ENCODE measurements around the gene PRDM16.

Gene PRDM16

DNA sequence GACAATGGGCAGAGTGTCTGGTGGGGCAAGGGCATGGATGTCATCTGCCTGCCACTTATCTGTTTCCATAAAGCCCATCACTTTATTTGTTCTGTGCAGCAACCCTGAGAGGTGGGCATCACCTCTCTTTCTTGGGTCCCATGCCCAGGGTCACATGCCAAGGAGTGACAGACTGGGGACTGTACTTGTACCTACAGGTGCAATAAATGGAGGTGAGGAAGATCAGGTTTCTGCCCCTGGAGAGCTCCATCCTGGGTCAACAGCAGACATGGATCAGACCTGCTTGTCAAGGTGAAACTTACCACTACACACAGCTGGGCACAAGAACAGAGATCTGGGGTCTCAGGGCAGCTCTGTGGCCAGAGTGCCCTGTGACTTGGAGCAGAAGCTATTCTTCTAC is 18.4 kb upstream of the PRDM16 start:
- TF ChIP-seq, protein P1, sequence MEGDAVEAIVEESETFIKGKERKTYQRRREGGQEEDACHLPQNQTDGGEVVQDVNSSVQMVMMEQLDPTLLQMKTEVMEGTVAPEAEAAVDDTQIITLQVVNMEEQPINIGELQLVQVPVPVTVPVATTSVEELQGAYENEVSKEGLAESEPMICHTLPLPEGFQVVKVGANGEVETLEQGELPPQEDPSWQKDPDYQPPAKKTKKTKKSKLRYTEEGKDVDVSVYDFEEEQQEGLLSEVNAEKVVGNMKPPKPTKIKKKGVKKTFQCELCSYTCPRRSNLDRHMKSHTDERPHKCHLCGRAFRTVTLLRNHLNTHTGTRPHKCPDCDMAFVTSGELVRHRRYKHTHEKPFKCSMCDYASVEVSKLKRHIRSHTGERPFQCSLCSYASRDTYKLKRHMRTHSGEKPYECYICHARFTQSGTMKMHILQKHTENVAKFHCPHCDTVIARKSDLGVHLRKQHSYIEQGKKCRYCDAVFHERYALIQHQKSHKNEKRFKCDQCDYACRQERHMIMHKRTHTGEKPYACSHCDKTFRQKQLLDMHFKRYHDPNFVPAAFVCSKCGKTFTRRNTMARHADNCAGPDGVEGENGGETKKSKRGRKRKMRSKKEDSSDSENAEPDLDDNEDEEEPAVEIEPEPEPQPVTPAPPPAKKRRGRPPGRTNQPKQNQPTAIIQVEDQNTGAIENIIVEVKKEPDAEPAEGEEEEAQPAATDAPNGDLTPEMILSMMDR (IDR thresholded peaks at IDR 0.05; ENCODE audit: borderline replicate concordance, insufficient read depth, low read depth, low read length), result no peak
- H3K4me3 ChIP-seq (ENCODE audit: low read depth, low read length), result no peak overlapping the region

DNA sequence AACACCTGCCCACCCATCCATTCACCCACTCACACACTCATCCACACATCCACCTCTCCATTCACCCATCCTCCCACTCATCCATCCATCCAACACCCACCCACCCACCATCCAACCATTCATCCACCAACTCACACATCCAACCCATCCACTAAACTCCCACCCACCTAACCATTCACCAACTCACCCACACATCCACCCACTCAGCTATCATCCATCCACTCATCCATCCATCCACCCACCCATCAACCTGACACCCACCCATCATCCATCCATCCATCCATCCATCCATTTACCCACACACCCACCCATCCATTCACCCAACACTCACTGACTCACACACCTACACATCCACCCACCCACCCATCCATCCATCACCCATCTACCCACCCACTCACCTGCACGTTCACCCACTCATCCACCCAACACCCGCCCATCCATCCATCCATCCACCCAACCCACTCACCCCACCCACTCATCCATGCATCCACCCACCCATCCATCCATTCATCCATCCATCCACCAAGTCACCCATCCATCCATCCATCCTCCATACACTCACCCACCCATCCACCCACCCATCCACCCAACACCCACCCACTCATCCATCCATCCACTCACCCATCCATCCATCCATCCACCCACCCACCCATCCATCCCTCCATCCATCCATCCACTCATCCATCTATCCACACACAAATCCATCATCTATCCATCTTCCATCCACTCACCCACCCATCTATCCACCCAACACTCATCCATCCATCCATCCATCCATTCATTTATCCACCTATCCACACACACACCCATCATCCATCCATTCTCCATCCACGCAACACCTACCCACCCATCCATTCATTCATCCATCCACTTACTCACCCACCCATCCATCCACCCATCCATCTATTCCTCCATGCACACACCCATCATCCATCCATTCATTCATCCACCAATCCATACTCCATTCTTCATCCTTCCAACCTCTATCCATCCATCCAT is 17.4 kb upstream of the PRDM16 start:
- TF ChIP-seq, protein P1 (IDR thresholded peaks at IDR 0.05; ENCODE audit: borderline replicate concordance, insufficient read depth, low read depth, low read length), result no peak
- H3K4me3 ChIP-seq (ENCODE audit: low read depth, low read length), result no peak overlapping the region

DNA sequence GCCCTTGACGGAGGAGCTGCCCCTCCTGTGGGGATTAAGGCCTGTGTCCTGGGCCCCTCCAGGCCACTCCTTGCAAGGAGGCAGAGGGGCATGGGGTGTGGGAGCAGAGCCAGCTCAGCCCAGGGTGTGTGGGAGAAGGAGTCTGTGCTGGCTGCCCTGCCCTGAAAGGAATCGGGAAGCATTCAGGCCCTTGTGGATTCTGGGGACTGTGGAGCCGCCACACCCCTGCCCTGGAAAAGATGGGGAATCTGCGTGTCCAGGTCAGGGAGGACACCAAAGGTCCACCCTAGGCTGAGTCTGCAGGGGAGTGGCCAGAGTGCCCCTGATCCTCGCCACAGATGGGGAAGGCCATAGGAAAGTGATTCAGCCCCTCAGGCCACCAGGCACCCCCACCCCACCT is 16.5 kb upstream of the PRDM16 start:
- TF ChIP-seq, protein P1 (IDR thresholded peaks at IDR 0.05; ENCODE audit: borderline replicate concordance, insufficient read depth, low read depth, low read length), result no peak
- no peak overlapping the region for H3K4me3 ChIP-seq (ENCODE audit: low read depth, low read length)

DNA sequence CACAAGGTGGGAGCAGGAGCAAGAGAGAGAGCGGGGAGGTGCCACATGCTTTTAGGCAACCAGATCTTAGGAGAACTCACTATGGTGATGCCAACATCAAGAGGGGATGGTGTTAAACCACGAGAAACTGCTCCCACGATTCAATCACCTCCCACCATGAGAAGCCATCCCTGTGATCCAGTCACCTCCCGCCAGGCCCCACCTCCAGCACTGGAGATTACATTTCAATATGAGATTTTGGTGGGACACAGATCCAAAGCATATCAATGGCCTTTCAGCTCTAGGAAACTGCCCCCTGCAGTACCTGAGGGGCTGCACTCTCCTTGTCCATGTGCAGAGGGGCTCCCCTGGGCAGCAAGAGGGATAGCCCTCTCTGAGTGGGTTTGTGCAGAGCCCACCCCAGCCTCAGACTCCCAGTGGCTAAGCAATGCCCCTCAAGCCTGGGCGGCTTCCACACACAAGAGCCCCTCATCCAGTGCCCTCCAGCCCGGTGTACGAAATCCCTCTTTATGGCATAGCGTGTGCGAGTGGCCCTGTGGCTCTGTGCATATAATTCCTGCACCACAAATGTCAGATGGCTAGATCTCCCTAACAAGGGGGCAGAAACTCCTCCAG is 15.5 kb upstream of the PRDM16 start:
- TF ChIP-seq, protein P1 (IDR thresholded peaks at IDR 0.05; ENCODE audit: borderline replicate concordance, insufficient read depth, low read depth, low read length), result no peak
- H3K4me3 ChIP-seq (ENCODE audit: low read depth, low read length), result no peak overlapping the region

DNA sequence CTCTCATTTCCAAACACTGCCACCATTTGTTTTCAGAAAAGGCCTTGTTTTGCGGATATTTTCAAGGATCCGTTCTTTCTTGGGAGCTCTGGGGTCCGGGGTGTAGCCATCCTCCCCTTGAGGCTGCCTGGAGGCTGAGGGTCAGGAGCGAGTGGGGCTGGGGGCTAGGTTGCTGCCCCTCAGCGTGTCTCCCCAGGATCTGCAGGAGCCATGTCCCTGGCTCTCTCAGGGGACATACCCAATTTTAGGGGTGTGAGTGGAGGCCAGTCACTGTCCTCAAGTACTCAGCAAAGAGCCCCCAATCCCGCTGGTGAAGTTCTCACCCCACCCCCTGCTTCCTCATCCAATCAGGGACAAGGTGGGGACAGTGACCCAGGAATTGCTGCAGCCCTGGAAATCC is 15.0 kb upstream of the PRDM16 start:
- TF ChIP-seq, protein P1 (IDR thresholded peaks at IDR 0.05; ENCODE audit: borderline replicate concordance, insufficient read depth, low read depth, low read length), result no peak
- no peak overlapping the region for H3K4me3 ChIP-seq (ENCODE audit: low read depth, low read length)

DNA sequence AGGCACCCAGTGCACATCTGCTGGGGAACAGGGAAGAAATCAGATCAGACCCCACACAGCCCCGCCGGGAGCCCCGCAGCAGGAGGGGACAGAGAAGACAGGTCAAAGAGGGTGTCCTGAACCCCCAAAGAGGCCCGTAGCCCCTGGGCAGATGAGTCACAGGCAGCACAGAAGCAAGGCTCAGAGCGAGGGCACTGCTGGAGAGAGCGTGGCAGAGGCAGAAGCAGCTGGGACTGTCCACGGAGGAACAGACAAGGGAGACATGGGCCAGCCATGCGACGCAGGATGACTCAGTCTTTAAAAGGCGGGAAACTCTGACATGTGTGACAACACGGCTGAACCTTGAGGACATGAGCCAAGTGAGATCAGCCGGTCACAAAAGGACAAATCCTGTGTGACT is 14.5 kb upstream of the PRDM16 start:
- no peak overlapping the region for H3K4me3 ChIP-seq (ENCODE audit: low read depth, low read length)
- TF ChIP-seq, protein P1 (IDR thresholded peaks at IDR 0.05; ENCODE audit: borderline replicate concordance, insufficient read depth, low read depth, low read length), result no peak

All from GM12875 (cell line).